GM18517 (cell line): ENCODE measurements around the gene PALLD.

ENCODE experiments used
- ATAC-seq: cut with Tn5 transposase; IDR thresholded peaks from one replicate; pipeline ENCODE4 v1.9.1; 2021; ENCODE audit warnings: mild to moderate bottlenecking, moderate library complexity; ENCODE audit not compliant: unreplicated experiment

Gene PALLD

DNA sequence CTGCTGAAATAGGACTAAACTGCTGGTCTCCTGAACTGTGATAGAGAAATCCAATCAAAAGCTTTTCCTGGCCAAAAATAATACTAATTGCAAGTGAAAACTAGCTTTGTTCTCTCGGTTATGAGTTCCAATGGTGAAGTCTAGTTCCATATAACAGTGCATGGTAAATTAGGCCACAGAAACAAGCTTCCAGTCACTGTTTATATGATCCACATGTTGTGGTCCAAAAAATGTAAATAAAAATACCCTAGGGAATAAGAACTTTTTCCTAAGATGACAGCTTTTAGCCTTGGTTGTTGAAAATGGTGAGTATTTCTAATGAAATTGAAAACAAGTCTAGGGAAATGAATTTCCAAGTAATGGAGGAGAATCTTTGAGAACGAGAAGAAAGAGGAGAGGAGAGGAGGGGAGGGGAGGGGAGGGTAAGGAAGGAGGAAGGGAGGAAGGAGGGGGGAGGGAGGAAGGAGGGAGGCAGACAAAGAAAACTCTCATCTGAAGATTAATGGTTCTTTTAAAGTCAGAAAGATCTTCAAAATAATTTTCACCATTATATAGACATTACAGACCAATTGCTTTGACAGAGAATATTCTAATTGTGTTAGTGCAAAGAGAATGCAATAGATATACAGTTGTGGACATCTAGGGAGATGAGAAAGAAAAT is 26.1 kb downstream of the PALLD start:
- ATAC-seq, result no peak

DNA sequence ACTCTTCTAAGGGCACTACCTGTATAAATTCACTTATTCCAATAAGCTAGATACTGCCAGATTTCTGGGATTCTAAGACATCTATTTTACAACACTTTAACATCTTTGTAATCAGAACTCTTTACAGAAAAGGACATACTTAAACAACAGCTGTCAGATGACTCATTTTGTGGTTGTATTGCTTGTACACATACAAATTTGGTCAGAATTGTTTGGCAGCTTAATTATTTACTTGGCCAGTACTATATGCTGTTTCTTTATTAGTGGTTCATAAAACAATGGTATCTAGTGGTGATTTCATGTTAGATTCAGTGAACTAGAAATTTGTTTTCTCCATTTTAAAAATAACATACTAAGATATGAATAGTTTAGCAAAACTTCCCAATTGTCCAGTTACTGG is 27.2 kb downstream of the PALLD start:
- ATAC-seq, result no peak

DNA sequence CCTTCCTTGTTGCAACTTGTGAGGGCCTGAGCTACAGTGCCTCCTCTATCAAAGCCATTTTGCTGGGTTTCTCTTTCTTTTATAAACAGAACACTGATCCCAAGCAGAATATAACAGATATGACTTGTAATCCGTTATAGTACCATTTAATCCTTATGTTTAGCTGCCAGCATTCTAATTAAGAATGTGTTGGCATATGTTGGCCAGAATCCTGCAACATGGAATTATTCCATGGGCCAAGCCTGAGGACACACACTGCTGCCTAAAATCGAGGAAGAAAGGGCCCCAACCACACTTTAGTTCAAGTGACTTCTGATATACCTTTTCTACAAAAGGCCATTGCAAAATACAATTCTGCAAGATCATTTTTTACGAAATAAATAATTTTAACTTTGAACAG is 28.0 kb downstream of the PALLD start:
- ATAC-seq, result no peak

DNA sequence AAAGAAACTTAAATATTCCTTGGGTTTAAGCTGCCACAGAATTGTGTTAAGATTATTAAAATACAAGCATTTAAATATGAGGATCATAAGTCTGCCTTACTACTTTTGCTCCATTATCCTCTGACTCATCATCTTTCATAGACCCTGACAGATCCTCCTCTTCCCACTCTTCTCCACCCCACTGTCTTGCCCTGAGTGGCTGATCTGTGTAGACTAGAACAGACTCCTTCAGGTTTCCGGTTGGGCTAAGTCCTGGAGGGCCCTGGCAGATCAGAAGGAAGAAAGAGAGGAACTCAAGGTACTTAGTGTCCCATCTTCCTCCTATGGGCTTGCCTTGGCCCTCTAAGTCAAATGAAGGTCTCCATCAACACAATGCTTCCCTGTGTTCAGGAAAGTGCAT is 30.7 kb downstream of the PALLD start:
- no peak for ATAC-seq

DNA sequence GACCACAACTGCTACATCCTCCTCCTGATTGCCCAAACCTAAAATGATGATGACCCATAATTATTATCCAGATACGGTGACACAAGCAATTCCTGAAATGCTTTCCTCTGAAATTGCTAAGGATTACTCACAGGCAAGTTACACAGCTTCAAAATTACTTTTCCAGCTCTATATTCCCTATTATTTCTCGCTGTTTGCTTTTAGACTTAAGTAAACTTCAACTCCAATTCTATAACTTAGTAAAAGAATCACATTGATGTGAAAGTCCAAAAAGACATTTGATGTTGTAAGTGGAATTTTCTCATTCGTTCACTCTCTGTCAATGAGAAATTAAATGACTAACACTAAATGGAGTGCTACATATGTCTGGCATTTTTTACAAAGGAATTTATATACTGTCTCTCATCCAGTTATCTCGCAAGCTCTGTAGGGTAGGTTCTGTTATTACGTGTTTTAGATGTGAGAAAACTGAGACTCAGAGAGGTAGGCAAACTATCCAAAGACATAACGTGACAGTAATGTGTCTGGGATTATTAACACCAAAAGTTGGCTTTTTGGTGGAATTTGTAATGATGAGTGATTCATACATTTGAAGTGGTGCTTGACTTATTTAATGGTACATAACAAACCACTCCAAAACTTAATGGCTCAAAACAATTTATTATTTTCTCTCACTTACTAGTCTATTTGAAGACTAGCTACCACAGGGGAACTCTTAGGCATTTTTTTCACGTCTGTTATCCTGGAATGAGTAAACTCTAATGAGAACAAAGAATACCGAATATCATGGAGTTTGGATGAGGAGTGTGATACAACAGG is 31.5 kb downstream of the PALLD start:
- no peak for ATAC-seq

DNA sequence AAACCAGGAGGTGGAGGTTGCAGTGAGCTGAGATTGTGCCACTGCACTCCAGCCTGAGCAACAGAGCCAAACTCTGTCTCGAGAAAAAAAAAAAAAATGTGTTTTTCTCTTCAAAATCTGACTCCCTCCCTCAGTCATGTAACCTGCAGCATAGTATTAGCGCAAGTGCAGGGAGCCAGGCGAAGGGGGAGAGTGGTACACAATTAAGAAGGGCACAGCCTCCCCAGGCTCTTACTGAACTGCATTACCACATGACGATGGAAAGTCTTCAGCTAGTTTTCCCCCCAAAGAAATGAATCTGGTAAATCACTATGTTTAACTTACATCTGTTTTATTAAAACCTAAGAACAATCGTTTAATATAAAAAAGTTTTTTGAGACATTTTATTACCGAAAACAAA is 32.4 kb downstream of the PALLD start:
- no peak for ATAC-seq

DNA sequence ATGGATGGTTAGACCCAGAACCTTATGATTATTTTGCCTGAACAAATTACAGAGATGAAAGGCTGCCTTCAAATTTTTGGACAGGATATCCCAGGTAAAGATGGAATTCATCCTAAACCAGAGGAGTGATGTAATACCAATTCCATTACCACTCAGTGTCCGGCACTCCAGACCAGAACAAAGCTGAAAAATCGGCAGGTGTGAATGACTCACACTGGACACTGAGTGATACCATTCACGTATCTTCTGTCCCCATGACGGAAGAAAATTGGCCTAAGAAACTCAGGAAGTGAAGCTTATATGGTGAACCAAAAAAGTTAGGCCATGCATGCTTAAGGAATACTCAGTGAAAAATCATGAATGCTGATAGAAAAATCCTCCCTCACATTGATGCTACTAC is 34.5 kb downstream of the PALLD start:
- ATAC-seq, result no peak

DNA sequence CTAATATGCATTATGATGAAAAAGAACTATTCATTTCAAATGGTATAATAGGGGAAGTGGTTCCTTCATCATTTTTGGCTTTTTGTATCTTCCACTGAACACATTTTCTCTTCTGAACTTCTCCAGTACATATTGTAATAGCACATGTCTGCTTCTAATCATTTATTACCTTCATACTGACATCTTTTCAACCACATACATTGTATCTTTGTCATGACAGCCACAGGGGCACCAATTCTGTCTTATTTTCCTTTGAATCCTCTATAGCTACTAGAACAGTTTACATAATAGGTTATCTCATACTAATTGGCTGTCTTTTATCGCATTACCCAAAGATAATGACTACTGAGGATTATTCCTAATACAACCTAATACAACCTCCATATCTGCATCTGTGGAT is 37.7 kb downstream of the PALLD start:
- no peak for ATAC-seq

DNA sequence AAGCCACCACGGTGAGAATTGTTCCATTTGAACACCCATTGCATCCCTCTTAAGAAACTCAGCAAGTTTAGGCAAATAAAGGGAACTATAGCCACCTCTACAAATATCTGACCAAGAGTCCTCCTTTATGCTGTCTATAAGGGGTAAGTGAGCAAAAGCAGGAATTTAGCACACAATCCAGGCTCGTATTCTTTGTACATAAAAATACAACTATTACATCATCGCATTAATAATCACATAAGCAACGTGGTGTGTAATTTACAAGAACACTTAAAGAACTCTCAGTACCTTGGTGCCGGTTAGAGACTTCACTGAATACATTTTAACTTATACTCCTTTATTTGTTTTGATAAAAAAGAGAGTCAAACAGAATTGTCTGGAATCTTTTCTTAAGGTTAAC is 38.8 kb downstream of the PALLD start:
- ATAC-seq, result no peak

DNA sequence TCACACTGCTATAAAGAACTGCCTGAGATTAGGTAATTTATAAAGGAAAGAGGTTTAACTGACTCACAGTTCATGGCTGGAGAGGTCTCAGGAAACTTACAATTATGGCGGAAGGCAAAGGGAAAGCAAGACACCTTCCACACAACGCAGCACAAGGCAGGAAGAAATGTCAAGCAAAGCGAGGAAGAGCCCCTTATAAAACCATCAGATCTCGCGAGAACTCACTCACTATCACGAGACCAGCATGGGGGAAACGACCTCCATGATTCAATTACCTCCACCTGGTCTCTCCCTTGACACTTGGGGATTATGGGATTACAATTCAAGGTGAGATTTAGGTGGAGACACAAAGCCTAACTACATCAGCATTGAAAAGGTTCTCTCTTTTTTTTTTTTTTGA is 39.6 kb downstream of the PALLD start:
- no peak for ATAC-seq

DNA sequence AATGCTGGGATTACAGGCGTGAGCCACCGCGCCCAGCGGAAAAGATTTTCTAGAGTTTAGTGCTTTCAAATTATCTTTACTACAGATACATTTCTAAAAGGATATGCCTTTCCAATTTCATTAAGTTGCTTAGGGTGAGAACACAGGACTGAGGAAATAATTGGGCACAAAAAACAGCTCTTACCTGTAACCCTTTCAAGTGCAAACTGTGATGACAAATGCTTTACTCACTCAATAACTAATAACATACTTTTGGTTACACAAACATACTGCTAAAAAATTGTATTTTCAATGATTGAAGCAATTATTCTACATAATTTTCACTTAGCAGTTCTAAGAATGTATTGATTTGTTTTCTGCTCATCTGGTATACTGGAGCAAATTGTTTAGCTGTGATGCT is 40.2 kb downstream of the PALLD start:
- ATAC-seq, result no peak

DNA sequence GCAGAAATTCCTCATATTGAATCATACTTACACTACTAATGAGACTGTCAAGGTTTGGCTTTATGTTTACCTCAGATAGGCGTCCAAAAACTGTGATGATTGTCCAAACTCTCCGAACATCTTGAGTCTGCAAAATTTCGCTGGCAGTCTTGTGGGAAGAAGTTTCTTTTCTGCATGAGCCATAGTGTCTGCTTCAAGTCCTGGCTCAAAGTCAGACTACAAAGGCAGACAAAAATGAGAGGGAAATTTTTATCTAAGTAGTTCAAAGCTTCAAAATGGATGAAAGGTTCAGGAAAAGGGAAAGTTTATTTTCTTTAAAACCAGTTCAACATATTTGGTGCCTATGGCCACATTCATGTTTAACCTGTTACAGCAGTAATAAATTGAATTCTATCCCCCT is 40.7 kb downstream of the PALLD start:
- ATAC-seq, result no peak

DNA sequence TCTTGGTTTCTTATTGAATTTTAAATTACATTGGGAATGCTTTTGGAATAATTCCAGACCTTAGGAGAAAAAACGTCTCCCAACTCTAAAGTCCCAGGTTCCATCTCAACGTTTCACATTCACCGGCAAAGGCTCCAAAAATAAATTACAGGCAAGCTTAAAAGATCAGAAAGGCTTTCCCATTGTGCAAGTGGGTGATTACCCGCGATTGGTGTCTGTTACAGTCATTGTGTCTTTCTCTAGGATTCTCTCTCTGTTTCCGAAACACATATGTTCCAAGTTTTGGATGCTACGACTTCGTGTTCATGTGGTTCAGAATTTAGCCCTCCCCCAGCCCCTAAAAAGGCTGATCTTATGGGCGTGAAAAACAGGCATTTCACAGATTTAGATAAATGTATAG is 41.8 kb downstream of the PALLD start:
- ATAC-seq, result no peak

DNA sequence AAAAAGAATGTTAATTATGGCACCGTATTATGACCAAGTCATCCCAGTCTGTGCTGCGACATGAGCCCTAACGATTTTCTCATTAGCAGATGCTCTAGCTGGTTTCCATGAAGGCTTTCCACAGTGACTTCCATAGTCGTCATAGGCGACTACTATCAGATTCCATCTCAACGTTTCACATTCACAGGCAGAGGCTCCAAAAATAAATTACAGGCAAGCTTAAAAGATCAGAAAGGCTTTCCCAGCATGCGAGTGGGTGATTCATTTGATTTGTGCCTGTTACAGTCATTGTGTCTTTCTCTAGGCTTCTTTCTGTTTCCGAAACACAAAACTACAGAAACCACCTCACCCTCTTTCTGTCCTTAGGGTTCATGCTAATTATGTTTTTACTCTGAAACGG is 43.2 kb downstream of the PALLD start:
- ATAC-seq, result no peak

DNA sequence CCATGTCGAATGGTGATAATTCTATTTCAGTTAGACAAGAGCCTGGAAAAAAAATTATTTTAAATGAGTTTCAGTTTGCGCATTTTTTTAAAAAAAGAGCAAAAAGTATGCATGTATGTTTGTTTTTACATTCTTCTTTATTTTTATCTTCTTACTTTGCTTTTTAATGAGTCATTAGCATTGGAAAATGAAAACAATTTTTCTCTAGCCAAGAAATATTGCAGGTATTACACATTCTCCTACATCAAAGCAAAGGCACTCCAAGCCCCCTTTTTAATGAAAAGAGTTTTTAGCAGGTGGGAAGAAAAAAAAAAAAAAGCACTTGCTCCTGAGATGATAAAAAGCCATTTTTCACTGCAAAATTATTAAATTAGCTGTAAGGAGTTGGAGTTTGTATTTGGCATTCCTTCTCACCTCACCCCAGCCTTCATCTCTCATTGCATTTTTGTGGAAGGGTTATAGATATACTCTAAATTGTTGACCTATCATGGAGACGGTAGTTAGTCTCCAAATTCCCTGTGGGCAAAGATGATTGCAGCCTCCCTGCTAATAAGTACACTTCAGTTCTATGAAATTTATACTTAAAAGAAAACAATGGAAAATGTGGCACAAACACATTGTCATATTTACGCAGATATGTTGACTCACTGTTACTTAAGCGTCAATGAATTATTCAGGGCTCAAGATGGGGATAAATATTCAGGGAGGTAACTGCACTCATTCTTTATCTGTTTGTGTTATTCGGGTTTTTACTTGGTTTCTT is 43.8 kb downstream of the PALLD start:
- ATAC-seq, result no peak

DNA sequence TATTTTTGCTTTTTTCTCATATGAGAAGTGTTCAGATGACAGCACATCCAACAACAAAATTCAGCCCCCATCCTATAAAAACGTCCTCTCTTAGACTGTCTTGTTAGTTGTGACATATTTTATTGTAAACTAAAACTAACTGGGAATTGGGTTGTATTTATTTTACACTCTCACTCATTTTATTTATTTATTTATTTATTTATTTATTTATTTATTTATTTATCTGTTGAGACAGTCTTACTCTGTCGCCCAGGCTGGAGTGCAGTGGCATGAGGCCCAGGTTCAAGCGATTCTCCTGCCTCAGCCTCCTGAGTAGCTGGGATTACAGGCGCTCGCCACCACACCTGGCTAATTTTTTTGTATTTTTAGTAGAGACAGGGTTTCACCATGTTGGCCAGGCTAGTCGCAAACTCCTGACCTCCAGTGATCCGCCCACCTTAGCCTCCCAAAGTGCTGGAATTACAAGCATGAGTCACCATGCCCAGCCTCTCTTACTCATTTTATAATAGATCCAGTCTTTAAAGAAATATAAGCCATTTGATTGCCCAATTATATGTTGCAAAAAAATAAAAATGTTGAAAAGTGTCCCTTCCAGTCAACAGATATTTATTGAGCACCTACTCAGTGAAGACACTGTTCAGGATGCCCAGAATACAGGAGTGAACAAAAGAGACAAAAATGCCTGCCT is 44.6 kb downstream of the PALLD start:
- no peak for ATAC-seq

DNA sequence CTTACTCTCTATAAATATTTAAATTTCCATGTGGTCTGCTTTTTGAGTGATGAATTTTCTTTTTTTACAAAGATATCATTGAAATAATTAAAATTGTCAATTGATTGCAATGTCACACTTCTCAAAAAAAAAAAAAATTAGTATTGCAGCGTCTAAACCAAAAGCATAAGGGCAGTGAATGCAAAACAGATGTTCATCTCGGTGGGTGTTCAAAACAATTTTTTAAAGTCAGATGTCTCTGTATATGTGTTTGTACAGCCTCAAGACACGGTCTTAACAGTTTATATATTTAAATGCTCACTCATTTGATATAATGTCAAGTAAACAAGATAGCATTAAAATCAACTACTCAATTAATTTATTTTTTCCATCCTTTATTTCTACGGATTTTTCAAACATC is 52.3 kb downstream of the PALLD start:
- ATAC-seq, result no peak

DNA sequence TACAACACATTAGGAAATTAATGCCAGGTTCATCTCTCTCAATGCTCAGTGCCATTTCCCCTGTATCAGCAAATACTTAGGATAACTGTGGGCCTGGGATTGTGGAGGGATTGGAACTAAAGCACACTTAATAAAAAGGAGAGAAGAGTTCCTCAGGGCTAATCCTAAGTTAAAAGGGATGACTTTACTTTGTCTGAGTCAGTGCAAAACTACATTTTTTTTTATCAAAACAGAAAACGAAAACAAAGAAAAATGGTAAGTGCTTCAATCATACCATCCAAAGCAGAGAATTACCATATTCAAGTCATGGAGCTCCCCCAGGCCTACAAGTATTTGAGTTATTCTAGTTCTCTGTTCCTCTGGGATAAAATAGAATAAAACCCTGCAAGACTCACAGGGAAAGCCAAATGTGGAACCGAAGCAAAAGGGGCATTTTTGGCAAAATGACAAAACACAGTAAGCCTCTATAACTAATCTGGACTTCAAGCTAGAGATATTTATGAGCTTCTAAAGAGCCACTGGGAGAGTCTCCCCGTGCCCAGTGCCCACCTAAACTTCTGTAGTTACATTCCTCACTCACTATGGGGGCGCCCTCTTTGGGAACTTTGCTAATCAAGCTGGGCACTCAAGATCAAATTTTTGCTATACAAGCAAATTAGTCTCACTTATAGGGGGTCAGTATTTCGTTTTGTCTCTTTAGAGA is 53.4 kb downstream of the PALLD start:
- ATAC-seq, result no peak

DNA sequence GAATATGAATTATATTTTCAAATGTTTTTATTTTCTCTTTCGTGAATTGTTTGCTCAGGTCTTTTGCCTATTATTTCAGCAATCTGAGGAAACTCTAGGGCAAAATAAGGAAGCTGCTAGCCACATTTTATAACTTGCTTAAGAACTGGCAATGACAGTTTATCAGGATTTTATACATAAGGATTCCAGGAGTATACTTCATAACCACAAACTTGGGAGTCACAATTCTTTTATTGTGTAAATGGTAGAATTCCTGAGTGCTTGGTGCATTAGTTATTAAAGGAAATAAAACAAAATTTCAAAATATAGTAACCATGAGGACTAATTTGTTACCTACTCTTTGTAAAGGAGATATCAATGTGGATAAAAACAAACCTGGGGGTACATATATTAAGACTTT is 54.4 kb downstream of the PALLD start:
- ATAC-seq, result no peak

DNA sequence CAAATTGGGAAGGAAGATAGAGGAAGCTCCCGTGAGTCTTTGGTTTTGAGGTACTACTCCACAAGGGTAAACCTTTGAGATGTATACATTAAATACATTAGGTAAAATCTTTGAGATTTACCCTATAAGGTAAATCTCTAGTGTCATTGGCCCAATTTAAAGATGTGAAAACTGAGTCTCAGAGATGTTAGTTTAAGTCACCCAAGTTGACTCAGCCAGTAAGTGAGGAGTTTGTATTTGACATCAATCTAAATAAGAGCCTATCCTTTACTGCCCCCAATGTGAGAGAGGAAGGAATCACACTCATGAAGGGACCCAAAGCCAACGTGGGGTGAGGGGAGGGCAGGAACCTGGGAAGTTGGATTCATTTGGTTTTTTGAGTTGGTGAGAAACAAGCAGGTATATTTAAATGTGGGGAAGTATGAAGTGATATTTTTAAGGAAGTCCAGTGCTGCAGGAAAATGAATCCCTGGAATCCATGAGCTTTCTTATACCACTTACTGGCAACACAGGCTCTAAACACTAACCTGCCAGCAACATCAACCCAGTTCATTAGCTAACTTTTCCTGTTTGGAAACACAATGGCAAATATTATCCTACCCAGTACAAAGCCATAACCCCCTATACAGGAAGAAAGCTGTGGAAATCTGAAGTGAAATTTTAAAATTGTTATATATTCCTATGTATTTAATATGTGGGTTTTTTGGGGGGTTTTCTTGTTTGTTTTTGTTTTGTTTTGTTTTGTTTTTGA is 55.3 kb downstream of the PALLD start:
- ATAC-seq, result no peak
